NCI-H2196 treated with DMSO at 0.1 percent for 48 hours (cell line): ENCODE measurements around the gene TCEA2.

Experiments
- DNase-seq: peaks from one replicate; lab custom pipeline; 2025; ENCODE audit not compliant: unreplicated experiment; lab: John Stamatoyannopoulos, UW

The TCEA2 gene

DNA sequence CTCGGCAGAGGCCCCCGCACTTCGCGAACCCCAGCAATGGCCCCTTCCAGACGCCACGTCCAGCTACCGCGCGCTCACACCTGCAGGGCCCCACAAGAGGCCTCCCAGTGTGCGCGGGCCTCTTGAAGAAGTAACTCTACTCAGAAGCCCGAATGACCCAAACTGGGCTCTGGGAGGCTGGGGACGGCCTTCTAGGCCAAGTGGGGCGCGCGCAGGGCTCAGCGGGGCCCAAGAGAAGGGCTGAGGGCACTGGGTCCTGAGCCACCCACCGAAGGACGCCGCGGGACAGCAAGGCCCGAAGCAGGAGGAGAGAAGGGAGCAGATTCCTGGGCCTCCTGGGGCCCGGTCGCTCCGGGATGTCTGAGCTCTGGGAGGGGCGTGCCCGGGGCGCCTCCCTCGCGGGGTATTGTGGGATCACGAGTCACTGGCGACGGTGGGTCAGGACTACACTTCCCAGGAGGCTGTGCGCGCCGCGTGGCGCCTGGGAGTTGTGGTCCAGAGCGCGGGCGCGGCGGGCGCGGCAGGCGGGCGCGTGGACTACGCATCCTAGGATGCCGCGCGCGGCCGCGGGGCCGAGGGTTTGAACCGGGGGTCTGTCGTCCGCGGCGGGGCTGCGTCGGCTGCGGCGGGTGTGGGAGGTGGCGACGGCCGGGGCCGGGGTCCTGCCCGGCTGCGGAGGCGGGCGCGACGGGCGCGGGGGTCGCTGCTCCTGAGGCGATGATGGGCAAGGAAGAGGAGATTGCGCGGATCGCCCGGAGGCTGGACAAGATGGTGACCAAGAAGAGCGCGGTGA lies at the start of gene TCEA2:
TSS of gene TCEA2 (plus strand) at position 603 of the 793 bp plus-strand sequence. CDS start at position 718, 115 bp downstream.
- DNase-seq: peak; percentile 91

GRCh38 chr20:64015635-64016034 lies 47.4 kb upstream of the TCEA2 start:
- no peak for DNase-seq

DNA sequence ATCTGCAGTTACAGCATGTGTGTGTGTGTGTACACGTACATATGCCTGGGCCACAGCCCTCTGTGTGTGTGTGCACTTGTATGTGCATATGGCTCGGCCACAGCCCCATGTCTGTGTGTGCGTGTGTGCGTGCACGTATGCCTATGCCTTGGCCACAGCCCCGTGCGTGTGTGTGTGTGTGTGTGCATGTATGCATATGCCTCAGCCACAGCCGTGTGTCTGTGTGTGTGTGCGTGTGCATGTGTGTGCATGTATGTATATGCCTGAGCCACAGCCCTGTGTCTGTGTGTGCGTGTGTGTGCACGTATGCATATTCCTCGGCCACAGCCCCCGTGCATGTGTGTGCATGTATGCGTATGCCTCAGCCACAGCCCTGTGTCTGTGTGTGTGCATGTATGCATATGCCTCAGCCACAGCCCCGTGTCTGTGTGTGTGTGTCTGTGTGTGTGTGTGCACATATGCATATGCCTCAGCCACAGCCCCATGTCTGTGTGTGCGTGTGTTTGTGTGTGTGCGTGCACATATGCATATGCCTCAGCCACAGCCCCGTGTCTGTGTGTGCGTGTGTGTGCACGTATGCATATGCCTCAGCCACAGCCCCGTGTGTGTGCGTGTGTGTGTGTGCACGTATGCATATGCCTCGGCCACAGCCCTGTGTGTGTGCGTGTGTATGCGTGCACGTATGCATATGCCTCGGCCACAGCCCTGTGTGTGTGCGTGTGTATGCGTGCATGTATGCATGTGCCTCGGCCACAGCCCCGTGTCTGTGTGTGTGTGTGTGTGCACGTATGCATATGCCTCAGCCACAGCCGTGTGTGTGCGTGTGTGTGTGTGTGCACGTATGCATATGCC lies 41.6 kb upstream of the TCEA2 start:
- DNase-seq: no peak

- DNase-seq: no peak
Measured at GRCh38 chr20:64022671-64023360, 40.2 kb upstream of the TCEA2 start.

DNA sequence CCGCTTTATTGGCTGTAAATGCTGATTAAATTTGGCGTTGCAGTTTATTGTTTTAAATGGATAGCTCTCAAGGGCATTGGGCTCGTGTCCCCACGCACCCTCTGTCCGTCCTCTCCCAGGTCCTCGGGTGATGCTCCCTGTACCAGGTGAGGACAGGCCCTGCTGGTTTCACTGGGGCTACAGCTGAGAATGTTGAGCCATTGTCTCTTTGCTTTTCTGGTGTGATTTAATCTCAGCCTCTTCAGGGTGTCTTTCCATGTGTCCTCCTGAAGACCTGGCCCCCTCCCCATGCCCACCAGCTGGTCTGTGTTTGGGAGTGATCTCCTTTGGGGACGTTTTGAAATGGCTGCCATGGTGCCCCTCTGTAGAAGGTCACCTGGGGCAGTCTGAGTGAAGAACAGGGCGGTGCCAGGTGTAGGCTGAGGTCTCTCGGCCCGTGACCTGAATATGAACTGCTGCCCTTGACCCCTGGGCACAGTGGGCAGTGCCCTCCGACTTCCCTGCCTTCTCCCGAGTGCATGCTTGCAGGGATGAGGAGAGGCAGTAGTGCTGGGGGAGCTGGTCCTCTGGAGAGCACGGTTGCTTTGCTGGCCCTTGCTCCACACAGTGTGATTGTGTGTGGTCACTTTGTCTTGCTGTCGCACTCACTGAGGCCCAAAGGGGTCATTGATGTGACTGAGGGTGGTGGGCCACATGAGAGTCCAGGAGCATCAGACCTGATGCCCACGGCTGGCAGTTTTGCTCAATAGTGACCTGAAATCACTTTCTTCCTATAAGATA lies 39.4 kb upstream of the TCEA2 start:
- DNase-seq: no peak

GRCh38 chr20:64024141-64024990 lies 38.6 kb upstream of the TCEA2 start:
- no peak for DNase-seq

- no peak for DNase-seq
Measured at GRCh38 chr20:64025101-64025825, 37.7 kb upstream of the TCEA2 start.

DNA sequence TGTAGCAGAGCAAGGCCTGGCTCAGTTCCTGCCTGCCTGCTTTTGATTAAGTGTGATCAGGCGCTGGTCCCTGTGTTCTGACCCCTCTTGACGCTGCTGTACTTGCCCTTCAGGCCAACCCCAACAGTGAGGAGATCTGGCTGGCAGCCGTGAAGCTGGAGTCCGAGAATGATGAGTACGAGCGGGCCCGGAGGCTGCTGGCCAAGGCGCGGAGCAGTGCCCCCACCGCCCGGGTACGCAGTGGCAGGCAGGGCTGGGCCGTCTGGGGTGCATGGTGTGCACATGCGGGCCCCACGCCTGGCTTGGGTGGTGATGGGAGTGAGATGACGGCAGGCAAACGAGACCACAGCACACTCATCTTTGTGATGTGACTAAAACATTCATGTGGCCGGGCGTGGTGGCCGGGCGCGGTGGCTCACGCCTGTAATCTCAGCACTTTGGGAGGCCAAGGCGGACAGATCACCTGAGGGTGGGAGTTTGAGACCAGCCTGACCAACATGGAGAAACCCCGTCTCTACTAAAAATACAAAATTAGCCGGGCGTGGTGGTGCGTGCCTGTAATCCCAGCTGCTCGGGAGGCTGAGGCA lies 37.1 kb upstream of the TCEA2 start:
- no peak for DNase-seq

GRCh38 chr20:64027981-64028685 lies 34.9 kb upstream of the TCEA2 start:
- DNase-seq: no peak

GRCh38 chr20:64029293-64030117 lies 33.5 kb upstream of the TCEA2 start:
- no peak for DNase-seq

DNA sequence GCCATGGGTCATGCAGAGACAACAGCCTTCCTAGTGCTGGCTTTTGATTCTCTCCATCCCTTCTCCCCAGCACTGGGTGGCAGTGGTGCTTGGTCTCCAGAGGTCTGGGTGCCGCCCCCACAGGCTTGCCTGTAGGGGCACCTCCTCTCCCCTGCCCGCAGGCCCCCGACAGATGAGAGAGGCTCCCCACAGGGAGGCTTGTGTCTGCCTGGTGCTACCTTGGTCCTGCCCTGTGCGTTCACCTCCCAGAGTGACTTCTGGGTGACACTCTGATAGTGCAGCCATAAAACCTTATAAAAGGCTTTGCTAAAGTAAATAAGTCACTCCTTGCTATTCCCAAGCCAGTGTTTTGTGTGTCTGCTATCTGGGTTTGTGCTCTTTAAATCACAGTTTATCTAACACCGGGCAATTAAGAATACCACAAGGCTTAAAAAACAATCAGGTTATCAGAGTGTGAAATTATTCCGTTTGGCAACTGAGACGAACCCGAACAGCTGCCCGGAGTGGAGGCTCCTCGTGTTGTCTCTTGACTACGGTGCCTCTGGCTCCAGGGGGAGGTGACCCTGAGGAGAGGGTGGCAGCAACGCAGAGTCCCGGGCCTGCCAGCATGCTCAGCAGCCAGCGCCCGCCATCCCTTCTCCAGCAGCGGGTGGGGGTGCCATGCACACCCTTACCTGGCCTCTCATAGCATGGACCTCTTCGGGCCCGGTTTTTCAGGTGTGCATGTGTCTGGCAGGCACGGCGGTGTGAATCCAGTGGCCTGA lies 32.4 kb upstream of the TCEA2 start:
- no peak for DNase-seq

DNA sequence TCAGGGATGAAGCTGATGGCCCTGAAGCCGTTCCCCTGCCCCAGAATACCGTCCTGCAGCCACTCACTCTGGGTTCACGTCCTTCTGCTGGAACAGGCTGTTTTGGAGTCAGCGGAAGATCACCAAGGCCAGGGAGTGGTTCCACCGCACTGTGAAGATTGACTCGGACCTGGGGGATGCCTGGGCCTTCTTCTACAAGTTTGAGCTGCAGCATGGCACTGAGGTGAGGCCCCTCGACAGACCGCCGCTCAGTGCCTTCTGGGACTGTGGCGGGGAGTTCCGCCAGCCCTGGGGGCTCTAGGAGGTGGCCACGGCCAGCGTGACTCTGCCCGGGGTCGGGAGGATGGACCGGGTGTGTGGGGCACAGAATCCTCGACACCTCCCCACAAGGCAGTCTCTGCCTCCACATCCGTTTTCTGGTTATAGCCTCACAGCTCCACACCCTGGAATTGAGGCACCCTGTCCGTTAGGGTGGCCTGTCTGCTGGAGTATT lies 31.1 kb upstream of the TCEA2 start:
- no peak for DNase-seq

GRCh38 chr20:64032706-64033624 lies 30.0 kb upstream of the TCEA2 start:
- DNase-seq: no peak

GRCh38 chr20:64033981-64034493 lies 29.0 kb upstream of the TCEA2 start:
- no peak for DNase-seq
